Progenitor cell of endocrine pancreas (in vitro differentiated cells): ENCODE data around the gene ATCAY. TPM values are rescaled to one million over a fixed set of nuclear protein-coding genes. Genes with fewer than 3 reads are reported as not detected.

ENCODE experiments used
- DNase-seq: peaks from one replicate; pipeline ENCODE4 v3.0.0; 2021; ENCODE audit warnings: low spot score; ENCODE audit not compliant: unreplicated experiment
- H3K27ac Mint-ChIP-seq: 2 replicates; pipeline ENCODE4 v1.8.0; 2021; ENCODE audit warnings: mild to moderate bottlenecking, moderate library complexity, mixed read lengths
- H3K27me3 Mint-ChIP-seq: 2 replicates; pipeline ENCODE4 v1.8.0; 2021; ENCODE audit warnings: mixed read lengths
- H3K36me3 Mint-ChIP-seq: 2 replicates; pipeline ENCODE4 v1.8.0; 2022; ENCODE audit warnings: mixed read lengths; ENCODE audit not compliant: insufficient read depth
- H3K4me1 Mint-ChIP-seq: 2 replicates; pipeline ENCODE4 v1.8.0; 2021; ENCODE audit warnings: low read depth, mixed read lengths
- H3K4me3 Mint-ChIP-seq: 2 replicates; pipeline ENCODE4 v1.8.0; 2021; ENCODE audit warnings: low read depth, mild to moderate bottlenecking, moderate library complexity, mixed read lengths
- H3K9me3 Mint-ChIP-seq: 2 replicates; pipeline ENCODE4 v1.8.0; 2021; ENCODE audit warnings: low read depth, mixed read lengths
- total RNA-seq: library from RNA; stranded (reverse); gene quantifications from 2 replicates; pipeline ENCODE4 v1.2.1, GENCODE V29; 2021
- TF ChIP-seq, protein P1 (sequence below): fragments of 200-600 bp; sonication (generic); IDR thresholded peaks from one replicate; pipeline ENCODE4 v1.5.0; 2021; ENCODE audit warnings: antibody characterized with exemption, mild to moderate bottlenecking; ENCODE audit not compliant: unreplicated experiment

Gene ATCAY
- total RNA-seq, 1 donor from 2014 or later = 0.43 TPM

DNA sequence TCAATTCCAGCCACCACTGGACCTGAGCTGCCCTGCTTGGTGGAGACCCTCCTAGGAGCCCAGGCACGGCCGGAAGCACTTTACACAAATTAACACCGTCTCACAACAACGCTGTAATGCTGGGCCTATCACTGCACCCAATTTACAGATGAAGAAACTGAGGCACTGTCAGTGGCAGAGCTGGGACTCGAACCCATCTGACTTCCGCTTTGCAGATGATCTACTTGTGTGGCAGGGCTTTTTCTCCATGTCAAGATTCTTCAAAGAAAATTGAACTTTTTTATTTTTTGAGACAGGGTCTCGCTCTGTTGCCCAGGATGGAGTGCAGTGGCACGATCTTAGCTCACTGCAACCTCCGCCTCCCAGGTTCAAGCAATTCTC is 45.4 kb upstream of the ATCAY start:
- TF ChIP-seq, protein P1, sequence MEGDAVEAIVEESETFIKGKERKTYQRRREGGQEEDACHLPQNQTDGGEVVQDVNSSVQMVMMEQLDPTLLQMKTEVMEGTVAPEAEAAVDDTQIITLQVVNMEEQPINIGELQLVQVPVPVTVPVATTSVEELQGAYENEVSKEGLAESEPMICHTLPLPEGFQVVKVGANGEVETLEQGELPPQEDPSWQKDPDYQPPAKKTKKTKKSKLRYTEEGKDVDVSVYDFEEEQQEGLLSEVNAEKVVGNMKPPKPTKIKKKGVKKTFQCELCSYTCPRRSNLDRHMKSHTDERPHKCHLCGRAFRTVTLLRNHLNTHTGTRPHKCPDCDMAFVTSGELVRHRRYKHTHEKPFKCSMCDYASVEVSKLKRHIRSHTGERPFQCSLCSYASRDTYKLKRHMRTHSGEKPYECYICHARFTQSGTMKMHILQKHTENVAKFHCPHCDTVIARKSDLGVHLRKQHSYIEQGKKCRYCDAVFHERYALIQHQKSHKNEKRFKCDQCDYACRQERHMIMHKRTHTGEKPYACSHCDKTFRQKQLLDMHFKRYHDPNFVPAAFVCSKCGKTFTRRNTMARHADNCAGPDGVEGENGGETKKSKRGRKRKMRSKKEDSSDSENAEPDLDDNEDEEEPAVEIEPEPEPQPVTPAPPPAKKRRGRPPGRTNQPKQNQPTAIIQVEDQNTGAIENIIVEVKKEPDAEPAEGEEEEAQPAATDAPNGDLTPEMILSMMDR = no peak
- H3K27me3 Mint-ChIP-seq = peaks cover 4% of the 10 kb centered on the region
- H3K27ac Mint-ChIP-seq = no peak overlapping the region
- no peak overlapping the region for H3K4me3 Mint-ChIP-seq
- no peak for DNase-seq
- no peaks in the 10 kb centered on the region for H3K9me3 Mint-ChIP-seq
- no peaks in the 10 kb centered on the region for H3K36me3 Mint-ChIP-seq
- H3K4me1 Mint-ChIP-seq = no peaks in the 10 kb centered on the region

DNA sequence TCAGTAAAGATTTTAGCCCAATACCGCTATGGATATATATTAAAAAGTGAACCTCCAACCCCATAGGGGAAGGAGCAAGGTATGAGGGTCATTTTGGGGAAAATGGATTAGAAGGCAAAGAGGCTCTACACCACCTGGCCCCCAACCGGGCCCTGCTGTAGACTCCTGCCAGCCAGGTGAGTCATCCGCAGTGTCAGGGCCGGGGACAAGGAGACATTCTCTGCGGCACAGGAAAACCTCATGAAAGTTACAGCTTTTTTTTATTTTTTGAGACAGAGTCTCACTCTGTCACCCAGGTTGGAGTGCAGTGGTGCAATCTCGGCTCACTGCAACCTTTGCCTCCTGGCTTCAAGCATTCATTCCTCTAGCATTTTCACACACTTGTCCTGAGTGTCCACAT is 43.6 kb upstream of the ATCAY start:
- Mint-ChIP-seq H3K27me3 (peaks cover 4% of the 10 kb centered on the region), H3K27ac (no peak overlapping the region), H3K4me1 (no peaks in the 10 kb centered on the region), H3K9me3 (no peaks in the 10 kb centered on the region), H3K36me3 (no peaks in the 10 kb centered on the region), H3K4me3 (no peak overlapping the region)
- DNase-seq = no peak
- TF ChIP-seq, protein P1 = no peak

DNA sequence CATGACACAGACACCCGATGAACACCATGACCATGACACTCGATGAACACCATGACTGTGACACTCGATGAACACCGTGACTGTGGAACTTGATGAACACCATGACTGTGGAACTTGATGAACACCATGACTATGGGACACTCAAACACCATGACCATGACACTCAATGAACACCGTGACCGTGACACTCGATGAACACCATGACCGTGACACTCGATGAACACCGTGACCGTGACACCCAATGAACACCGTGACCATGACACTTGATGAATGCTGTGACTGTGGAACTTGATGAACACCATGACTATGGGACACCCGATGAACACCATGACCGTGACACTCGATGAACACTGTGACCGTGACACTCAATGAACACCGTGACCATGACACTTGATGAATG is 43.2 kb upstream of the ATCAY start:
- Mint-ChIP-seq H3K27me3 (peaks cover 4% of the 10 kb centered on the region), H3K4me3 (no peak overlapping the region), H3K36me3 (no peaks in the 10 kb centered on the region), H3K27ac (no peak overlapping the region), H3K9me3 (no peaks in the 10 kb centered on the region), H3K4me1 (no peaks in the 10 kb centered on the region)
- TF ChIP-seq, protein P1 = no peak
- no peak for DNase-seq

DNA sequence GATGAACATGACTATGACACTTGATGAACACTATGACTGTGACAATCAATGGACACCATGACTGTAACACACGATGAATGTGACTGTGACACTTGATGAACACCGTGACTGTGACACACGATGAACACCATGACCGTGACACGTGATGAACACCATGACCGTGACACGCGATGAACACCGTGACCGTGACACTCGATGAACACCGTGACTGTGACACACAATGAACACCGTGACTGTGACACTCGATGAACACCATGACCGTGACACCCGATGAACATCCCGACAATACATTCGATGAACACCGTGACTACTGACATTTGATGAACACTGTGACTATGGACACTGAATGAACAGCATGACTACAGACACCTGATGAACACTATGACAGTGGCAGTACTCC is 42.6 kb upstream of the ATCAY start:
- Mint-ChIP-seq H3K4me3 (no peak overlapping the region), H3K27ac (no peak overlapping the region), H3K4me1 (no peaks in the 10 kb centered on the region), H3K9me3 (no peaks in the 10 kb centered on the region), H3K27me3 (peaks cover 4% of the 10 kb centered on the region), H3K36me3 (no peaks in the 10 kb centered on the region)
- TF ChIP-seq, protein P1 = no peak
- no peak for DNase-seq

DNA sequence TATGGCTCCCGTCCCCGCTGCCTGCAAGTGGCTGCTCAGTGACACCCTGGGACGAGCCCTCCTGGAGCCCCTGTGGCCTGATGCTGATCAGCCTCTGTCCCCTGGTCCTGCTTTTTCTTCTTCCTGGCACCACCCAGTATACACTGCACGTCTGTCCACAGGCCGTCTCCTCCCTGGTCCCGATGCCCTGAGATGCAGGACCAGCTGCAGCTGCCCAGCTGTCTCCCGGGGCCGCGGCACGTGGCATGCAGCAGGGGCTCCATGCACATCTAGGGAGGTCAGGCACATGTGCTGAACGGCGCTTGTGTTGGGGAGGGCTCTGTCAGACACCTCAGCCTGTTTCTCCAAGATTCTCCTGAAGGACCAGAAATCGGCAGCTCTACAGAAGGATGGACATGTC is 41.8 kb upstream of the ATCAY start:
- H3K27ac Mint-ChIP-seq = peak overlapping the region; percentile 76
- no peak overlapping the region for H3K4me3 Mint-ChIP-seq
- H3K9me3 Mint-ChIP-seq = no peaks in the 10 kb centered on the region

More for the DNA sequence above, 41.8 kb upstream of the ATCAY start:
- no peaks in the 10 kb centered on the region for H3K36me3 Mint-ChIP-seq
- no peak for DNase-seq
- peaks cover 4% of the 10 kb centered on the region for H3K27me3 Mint-ChIP-seq
- H3K4me1 Mint-ChIP-seq = no peaks in the 10 kb centered on the region
- TF ChIP-seq, protein P1 = no peak
